Measurements from ENCODE around the gene VPS45.

DNA sequence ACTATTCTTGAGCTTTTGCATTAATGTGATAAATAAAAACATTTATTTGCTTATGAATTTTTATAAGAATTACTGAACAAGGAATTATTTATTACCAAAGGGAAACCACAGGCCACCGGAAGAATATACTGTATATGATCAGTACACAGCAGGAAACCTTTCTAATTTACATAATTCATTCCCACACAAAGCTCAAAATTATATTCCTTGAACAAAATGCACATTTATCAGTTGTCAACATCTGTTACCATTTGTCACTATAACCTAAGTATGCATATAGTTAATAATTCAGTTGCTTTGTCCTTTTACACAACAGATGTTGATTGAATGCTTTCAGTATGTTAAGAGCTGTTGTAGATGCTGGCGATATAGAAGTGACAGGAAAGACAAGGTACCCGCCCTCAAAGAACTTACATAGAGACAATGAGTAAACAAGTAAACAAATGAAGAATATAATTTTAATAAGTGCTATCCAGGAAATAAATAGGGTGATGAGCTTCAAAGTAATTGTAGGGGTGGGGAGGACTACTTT, 27.2 kb downstream of the VPS45 start:
- no peak for TF ChIP-seq POLR2A (IDR thresholded peaks at IDR 0.05)
- TF ChIP-seq, protein P1, sequence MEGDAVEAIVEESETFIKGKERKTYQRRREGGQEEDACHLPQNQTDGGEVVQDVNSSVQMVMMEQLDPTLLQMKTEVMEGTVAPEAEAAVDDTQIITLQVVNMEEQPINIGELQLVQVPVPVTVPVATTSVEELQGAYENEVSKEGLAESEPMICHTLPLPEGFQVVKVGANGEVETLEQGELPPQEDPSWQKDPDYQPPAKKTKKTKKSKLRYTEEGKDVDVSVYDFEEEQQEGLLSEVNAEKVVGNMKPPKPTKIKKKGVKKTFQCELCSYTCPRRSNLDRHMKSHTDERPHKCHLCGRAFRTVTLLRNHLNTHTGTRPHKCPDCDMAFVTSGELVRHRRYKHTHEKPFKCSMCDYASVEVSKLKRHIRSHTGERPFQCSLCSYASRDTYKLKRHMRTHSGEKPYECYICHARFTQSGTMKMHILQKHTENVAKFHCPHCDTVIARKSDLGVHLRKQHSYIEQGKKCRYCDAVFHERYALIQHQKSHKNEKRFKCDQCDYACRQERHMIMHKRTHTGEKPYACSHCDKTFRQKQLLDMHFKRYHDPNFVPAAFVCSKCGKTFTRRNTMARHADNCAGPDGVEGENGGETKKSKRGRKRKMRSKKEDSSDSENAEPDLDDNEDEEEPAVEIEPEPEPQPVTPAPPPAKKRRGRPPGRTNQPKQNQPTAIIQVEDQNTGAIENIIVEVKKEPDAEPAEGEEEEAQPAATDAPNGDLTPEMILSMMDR (IDR thresholded peaks at IDR 0.05 in 8 of 11, conservative IDR thresholded peaks at IDR 0.05 in 3 of 11) = no peak
- no peak for TF ChIP-seq POLR2AphosphoS5 (IDR thresholded peaks at IDR 0.05)
